GM18498 (cell line): ENCODE measurements around the gene SGSH.
A peak's percentile ranks its signal among the peaks of the same experiment; 100 is the strongest.

Experiments used
- ATAC-seq: cut with Tn5 transposase; IDR thresholded peaks from one replicate; pipeline ENCODE4 v1.9.1; 2021; ENCODE audit warnings: mild to moderate bottlenecking, moderate library complexity; ENCODE audit not compliant: unreplicated experiment

Gene SGSH

GRCh38 chr17:80229011-80229410, 8.9 kb upstream of the SGSH start:
- no peak for ATAC-seq

GRCh38 chr17:80228477-80228876, 8.3 kb upstream of the SGSH start:
- ATAC-seq = no peak

DNA sequence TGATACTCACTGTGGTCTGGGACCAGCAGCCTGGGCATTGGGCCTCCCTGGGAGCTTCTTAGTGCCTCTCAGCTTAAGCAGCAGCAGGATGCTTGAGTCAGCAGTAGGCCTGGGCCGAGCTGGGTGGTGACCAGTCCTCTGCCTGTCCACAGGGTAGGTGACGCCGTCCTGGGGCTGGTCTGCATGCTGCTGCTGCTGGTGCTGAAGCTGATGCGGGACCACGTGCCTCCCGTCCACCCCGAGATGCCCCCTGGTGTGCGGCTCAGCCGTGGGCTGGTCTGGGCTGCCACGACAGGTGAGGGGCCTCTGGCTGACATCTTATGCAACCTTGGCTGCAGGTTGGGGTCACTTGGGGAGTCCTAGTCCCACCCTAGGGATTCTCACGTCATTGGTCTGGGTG, 7.5 kb upstream of the SGSH start:
- ATAC-seq = no peak

GRCh38 chr17:80227156-80227555, 7.0 kb upstream of the SGSH start:
- ATAC-seq = no peak

- ATAC-seq = no peak
Observed at GRCh38 chr17:80225230-80225629, 5.1 kb upstream of the SGSH start.

- no peak for ATAC-seq
Observed at GRCh38 chr17:80224683-80225082, 4.5 kb upstream of the SGSH start.

DNA sequence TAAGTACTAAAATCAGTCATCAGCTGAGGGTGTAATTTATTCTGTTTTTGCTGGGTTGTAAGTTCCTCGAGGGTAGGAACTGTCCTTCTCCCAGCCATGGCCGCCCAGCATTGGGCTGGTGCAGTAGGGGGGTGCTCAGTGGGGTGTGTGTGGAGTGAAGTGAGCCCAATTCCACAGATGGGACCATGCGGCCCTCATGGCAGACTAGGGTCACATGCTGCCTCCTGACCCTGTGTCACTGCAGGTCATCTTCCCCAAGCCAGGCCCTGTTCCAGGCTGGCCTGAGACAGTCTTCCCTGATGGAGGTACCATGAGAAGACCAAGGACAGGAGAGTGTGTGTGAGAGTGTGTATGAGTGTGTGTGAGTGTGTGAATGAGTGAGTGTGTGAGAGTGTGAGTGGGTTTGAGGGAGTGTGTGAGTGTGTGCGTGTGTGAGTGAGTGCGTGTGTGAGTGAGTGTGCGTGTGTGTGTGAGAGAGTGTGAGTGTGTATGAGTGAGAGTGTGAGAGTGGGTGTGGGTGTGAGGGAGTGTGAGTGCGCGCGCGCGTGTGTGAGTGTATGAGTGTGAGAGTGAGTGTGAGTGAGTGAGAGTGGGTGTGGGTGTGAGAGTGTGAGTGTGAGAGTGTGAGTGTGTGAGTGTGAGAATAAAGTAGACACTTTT, 3.8 kb upstream of the SGSH start:
- no peak for ATAC-seq

GRCh38 chr17:80223142-80223815, 3.1 kb upstream of the SGSH start:
- ATAC-seq = no peak

DNA sequence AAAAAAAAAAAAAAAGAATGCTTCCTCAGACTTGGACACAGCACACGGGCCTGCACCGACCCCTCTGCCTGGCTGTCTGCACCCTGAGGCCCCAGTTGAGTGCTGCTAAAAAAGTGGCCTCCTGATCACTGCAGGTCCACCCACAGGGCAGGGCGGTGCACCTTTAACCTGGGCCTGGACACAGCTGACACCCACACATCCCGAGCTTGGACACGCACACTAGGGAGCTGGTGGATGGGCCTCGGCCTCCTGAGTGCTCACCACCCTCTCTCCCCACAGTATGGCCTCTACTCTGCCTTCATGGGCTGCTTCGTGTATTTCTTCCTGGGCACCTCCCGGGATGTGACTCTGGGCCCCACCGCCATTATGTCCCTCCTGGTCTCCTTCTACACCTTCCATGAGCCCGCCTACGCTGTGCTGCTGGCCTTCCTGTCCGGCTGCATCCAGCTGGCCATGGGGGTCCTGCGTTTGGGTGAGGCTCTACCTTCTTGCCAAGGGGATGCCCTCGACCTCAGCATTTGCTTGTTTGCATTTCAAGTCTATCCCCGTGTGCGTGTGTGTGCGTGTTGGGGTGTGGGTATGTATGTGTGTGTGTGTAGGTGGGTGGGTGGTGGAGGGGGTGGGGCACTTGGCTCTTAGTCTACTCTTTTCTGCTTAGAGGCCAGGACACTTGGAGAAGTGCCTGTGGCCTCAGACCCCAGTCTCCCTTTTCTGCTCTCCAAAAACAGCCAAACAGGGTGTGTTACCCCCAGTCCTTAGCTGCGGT, 2.4 kb upstream of the SGSH start:
- no peak for ATAC-seq

DNA sequence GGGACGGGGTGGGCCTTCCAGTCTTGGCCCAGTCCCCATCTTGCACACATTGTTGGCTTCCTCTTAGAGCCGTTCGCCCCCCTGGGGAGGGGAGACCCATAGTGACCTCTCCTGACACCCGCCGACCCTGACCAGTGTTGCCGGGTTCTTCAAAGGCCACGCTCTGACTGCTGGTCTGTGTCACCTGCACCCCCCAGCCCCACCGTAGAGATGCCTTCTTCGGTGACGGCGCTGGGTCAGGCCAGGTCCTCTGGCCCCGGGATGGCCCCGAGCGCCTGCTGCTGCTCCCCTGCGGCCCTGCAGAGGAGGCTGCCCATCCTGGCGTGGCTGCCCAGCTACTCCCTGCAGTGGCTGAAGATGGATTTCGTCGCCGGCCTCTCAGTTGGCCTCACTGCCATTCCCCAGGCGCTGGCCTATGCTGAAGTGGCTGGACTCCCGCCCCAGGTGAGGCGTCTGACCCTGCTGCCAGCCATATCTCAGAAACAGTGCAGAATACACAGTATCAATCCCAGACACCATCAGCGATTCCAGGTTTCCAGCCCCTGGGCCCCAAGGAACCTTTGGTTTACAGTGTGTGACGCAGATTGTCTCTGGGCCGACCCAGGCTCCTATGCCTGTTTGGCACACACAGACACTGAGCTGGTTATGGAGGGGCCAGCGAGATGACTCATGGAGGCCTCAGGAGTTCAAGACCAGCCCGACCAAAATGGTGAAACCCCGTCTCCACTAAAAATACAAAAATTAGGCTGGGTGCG, 1.4 kb upstream of the SGSH start:
- ATAC-seq = no peak

- ATAC-seq = no peak
Observed at GRCh38 chr17:80220736-80221215, 643 bp upstream of the SGSH start.

- no peak for ATAC-seq
Observed at GRCh38 chr17:80219763-80220053, 425 bp downstream of the SGSH start.

GRCh38 chr17:80219013-80219762, 945 bp downstream of the SGSH start:
- ATAC-seq = peak; percentile 60

DNA sequence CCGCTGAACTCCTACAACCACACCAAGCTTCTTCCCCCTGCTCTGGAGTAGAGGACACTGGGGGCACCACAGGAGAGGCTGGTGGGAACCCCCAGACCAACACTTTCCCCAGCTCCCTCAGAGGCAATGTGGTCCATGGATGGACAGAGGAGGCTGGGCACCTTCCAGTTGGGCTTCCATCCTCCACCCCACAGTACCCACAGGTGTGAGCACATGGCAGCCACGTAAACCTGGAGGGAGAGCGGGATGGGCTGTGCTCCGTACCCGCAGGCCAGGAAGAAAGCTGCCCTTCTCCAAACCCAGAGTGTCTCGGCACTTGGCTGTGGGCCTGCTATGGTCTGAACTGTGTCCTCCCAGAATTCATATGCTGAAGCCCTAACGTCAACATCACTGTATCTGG, 1.7 kb downstream of the SGSH start:
- ATAC-seq = no peak

DNA sequence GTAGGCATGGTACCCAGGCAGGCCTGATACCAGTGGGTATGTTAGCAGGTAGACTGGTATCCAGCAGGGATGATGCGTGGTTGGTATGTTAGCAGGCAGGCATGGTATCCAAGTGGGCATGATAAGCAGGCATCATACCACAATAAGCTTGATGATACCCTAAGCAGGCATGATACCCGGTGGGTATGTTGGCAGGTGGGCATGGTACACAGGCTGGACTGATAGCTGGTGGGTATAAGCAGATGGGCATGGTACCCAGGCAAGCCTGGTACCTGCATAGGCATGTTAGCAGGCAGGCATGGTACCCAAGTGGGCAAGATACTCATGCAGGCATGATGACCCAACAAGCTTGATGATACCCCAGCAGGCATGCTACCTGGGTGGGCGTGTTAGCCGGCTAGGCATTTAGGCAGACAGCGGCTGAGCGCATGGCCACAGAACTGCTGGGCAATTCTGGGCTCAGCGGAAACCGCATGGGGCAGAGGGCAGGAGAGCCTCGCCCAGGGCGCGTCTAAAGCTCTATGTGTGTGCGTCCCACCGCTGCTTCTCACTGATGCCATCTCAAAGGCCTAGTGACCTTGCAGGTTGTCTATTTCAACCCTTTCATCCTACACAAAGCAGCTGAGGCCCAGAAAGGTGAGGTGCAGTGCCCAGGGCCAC, 2.3 kb downstream of the SGSH start:
- ATAC-seq = no peak

DNA sequence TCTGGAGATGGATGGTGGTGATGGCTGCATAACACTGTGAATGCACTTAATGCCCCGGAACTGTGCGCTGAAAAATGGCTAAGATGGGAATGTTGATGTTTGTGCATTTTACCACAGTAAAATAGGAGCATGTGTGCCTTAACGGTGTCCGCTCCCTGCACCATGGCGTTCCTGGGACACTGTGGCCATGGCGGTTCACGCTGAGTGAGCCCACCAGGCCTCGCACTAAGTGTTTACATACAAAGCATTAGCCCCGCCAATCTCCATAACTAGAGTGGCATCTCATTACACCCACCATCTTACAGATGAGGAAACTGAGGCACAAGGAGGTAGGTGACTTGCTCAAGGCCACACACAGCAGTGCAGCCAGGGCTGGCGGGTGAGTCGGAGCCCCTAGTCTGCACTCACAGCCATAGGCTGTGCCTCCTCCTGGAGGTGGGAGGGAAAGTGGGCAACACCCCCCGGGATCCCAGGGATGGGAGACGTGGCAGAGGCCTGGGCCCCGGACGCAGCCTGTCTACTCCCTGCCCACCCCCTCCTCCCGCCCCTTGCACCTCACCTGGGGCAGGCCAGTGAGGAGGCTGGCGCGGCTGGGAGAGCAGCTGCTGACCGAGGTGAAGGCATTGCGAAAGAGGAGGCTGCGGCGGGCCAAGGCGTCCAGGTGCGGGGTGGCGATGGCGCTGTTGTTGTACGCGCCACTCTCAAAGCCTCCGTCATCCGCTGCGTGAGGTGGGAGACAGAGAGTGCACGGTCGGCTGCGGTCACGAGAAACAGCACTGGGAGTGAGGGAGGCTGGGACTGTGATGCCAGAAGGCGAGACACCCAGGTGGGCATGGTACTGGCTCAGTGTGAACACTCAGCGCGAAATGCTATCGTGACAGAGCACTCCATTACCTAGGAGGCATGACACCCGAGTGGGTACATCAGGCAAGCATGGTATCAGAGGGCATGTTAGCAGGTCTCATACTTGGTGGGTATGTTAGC, 3.4 kb downstream of the SGSH start:
- no peak for ATAC-seq

GRCh38 chr17:80214878-80215210, 5.3 kb downstream of the SGSH start:
- no peak for ATAC-seq

- no peak for ATAC-seq
Observed at GRCh38 chr17:80214012-80214877, 5.9 kb downstream of the SGSH start.
